ENCODE results near the gene MFF. TPM values are rescaled to one million over a fixed set of nuclear protein-coding genes. Genes with fewer than 3 reads are reported as not detected.

MFF gene
- total RNA-seq, 2 experiments from 2014 or later, result 63.5 to 64.7 TPM

GRCh38 chr2:227313310-227313709 is 11.7 kb upstream of the MFF start:
- Mint-ChIP-seq H3K9me3 (peaks cover 2% of the 10 kb centered on the region), H3K27me3 (peaks cover 4% of the 10 kb centered on the region), H3K4me1 (no peaks in the 10 kb centered on the region), H3K36me3 (no peaks in the 10 kb centered on the region), H3K27ac (no peak overlapping the region), H3K4me3 (no peak overlapping the region)
- DNase-seq (no peak), ATAC-seq (ENCODE audit: low read depth) (no peak)
- POLR2A ChIA-PET, result no interaction called here

GRCh38 chr2:227317834-227318233 is 7.2 kb upstream of the MFF start:
- no peak overlapping the region for H3K27ac Mint-ChIP-seq
- ATAC-seq (ENCODE audit: low read depth) (no peak), DNase-seq (no peak)
- peaks cover 5% of the 10 kb centered on the region for H3K27me3 Mint-ChIP-seq
- peaks cover 3% of the 10 kb centered on the region for H3K36me3 Mint-ChIP-seq
- POLR2A ChIA-PET, result no interaction called here
- H3K4me1 Mint-ChIP-seq, result peaks cover 2% of the 10 kb centered on the region
- H3K4me3 Mint-ChIP-seq, result no peak overlapping the region
- H3K9me3 Mint-ChIP-seq, result peaks cover 8% of the 10 kb centered on the region

- Mint-ChIP-seq H3K36me3 (peaks cover 4% of the 10 kb centered on the region), H3K27ac (no peak overlapping the region), H3K9me3 (peaks cover 9% of the 10 kb centered on the region), H3K4me3 (no peak overlapping the region), H3K27me3 (peaks cover 5% of the 10 kb centered on the region), H3K4me1 (peaks cover 15% of the 10 kb centered on the region)
- ATAC-seq (ENCODE audit: low read depth) (no peak), DNase-seq (no peak)
- POLR2A ChIA-PET, result no interaction called here
These were observed 4.6 kb upstream of the MFF start for GRCh38 chr2:227320305-227321094.

- H3K27me3 Mint-ChIP-seq, result peaks cover 3% of the 10 kb centered on the region
- H3K4me1 Mint-ChIP-seq, result peaks cover 25% of the 10 kb centered on the region
- no peak for DNase-seq
- H3K27ac Mint-ChIP-seq, result no peak overlapping the region
- H3K36me3 Mint-ChIP-seq, result peaks cover 4% of the 10 kb centered on the region
- no peak for ATAC-seq (ENCODE audit: low read depth)
- H3K4me3 Mint-ChIP-seq, result no peak overlapping the region
- H3K9me3 Mint-ChIP-seq, result peaks cover 8% of the 10 kb centered on the region
- POLR2A ChIA-PET, result no interaction called here
These were observed 2.4 kb upstream of the MFF start for GRCh38 chr2:227322530-227323205.

- Mint-ChIP-seq H3K4me3 (peak overlapping the region; percentile 97), H3K4me1 (peaks cover 32% of the 10 kb centered on the region), H3K9me3 (peaks cover 8% of the 10 kb centered on the region), H3K27me3 (peaks cover 3% of the 10 kb centered on the region), H3K36me3 (peaks cover 4% of the 10 kb centered on the region), H3K27ac (no peak overlapping the region)
- POLR2A ChIA-PET, result no interaction called here
- ATAC-seq (ENCODE audit: low read depth) (no peak), DNase-seq (no peak)
These were observed 1.2 kb upstream of the MFF start for GRCh38 chr2:227323818-227324217.

- Mint-ChIP-seq H3K4me1 (peaks cover 32% of the 10 kb centered on the region), H3K4me3 (peak overlapping the region; percentile 97), H3K27me3 (peaks cover 3% of the 10 kb centered on the region), H3K9me3 (peaks cover 8% of the 10 kb centered on the region), H3K27ac (peak overlapping the region; percentile 83), H3K36me3 (peaks cover 4% of the 10 kb centered on the region)
- no peak for DNase-seq
- no peak for ATAC-seq (ENCODE audit: low read depth)
- POLR2A ChIA-PET, result interaction anchor here (1.5 kb wide), 2 partner anchors 137 to 229 kb away, joined by 3 read pairs; no protein-coding TSS in a partner anchor
These were observed 433 bp upstream of the MFF start for GRCh38 chr2:227324642-227324994.

GRCh38 chr2:227325839-227326195 is 766 bp downstream of the MFF start:
- POLR2A ChIA-PET, result interaction anchor here (1.5 kb wide), 2 partner anchors 136 to 228 kb away, joined by 3 read pairs; no protein-coding TSS in a partner anchor
- Mint-ChIP-seq H3K4me1 (peaks cover 32% of the 10 kb centered on the region), H3K36me3 (peaks cover 8% of the 10 kb centered on the region), H3K9me3 (peaks cover 8% of the 10 kb centered on the region), H3K27ac (peak overlapping the region; percentile 96), H3K4me3 (peak overlapping the region; percentile 97), H3K27me3 (peaks cover 3% of the 10 kb centered on the region)
- DNase-seq, result no peak
- no peak for ATAC-seq (ENCODE audit: low read depth)

GRCh38 chr2:227326783-227327182 is 1.7 kb downstream of the MFF start:
- Mint-ChIP-seq H3K27ac (no peak overlapping the region), H3K36me3 (peaks cover 8% of the 10 kb centered on the region), H3K4me3 (no peak overlapping the region), H3K4me1 (peaks cover 32% of the 10 kb centered on the region), H3K27me3 (peaks cover 3% of the 10 kb centered on the region), H3K9me3 (peaks cover 5% of the 10 kb centered on the region)
- ATAC-seq (ENCODE audit: low read depth) (no peak), DNase-seq (no peak)
- POLR2A ChIA-PET, result no interaction called here

GRCh38 chr2:227335713-227336112 is 10.7 kb downstream of the MFF start:
- no peak for DNase-seq
- H3K27me3 Mint-ChIP-seq, result no peaks in the 10 kb centered on the region
- peaks cover 11% of the 10 kb centered on the region for H3K4me1 Mint-ChIP-seq
- H3K36me3 Mint-ChIP-seq, result peaks cover 36% of the 10 kb centered on the region
- ATAC-seq (ENCODE audit: low read depth), result no peak
- POLR2A ChIA-PET, result interaction anchor here (1.4 kb wide), 1 partner anchor 8 kb away, joined by 4 read pairs; no protein-coding TSS in a partner anchor
- no peak overlapping the region for H3K4me3 Mint-ChIP-seq
- no peaks in the 10 kb centered on the region for H3K9me3 Mint-ChIP-seq
- H3K27ac Mint-ChIP-seq, result no peak overlapping the region

GRCh38 chr2:227337442-227337841 is 12.4 kb downstream of the MFF start:
- Mint-ChIP-seq H3K4me1 (peaks cover 11% of the 10 kb centered on the region), H3K4me3 (no peak overlapping the region), H3K36me3 (peaks cover 33% of the 10 kb centered on the region), H3K9me3 (no peaks in the 10 kb centered on the region), H3K27me3 (no peaks in the 10 kb centered on the region), H3K27ac (no peak overlapping the region)
- ATAC-seq (ENCODE audit: low read depth), result no peak
- POLR2A ChIA-PET, result no interaction called here
- no peak for DNase-seq

GRCh38 chr2:227339098-227339599 is 14.1 kb downstream of the MFF start:
- DNase-seq, result no peak
- H3K36me3 Mint-ChIP-seq, result peaks cover 27% of the 10 kb centered on the region
- no peaks in the 10 kb centered on the region for H3K9me3 Mint-ChIP-seq
- no peak overlapping the region for H3K27ac Mint-ChIP-seq
- H3K4me3 Mint-ChIP-seq, result no peak overlapping the region
- POLR2A ChIA-PET, result interaction anchor here (0.7 kb wide), 1 partner anchor 581 kb away, joined by 3 read pairs; no protein-coding TSS in a partner anchor
- H3K27me3 Mint-ChIP-seq, result no peaks in the 10 kb centered on the region
- H3K4me1 Mint-ChIP-seq, result peaks cover 9% of the 10 kb centered on the region
- ATAC-seq (ENCODE audit: low read depth), result no peak

- Mint-ChIP-seq H3K4me3 (no peak overlapping the region), H3K4me1 (peaks cover 6% of the 10 kb centered on the region), H3K27me3 (no peaks in the 10 kb centered on the region), H3K9me3 (no peaks in the 10 kb centered on the region), H3K27ac (no peak overlapping the region), H3K36me3 (peaks cover 19% of the 10 kb centered on the region)
- POLR2A ChIA-PET, result no interaction called here
- ATAC-seq (ENCODE audit: low read depth), result no peak
- DNase-seq, result no peak
These were observed 15.1 kb downstream of the MFF start for GRCh38 chr2:227340106-227340505.

- no peaks in the 10 kb centered on the region for H3K27me3 Mint-ChIP-seq
- DNase-seq, result no peak
- no peak for ATAC-seq (ENCODE audit: low read depth)
- no peak overlapping the region for H3K27ac Mint-ChIP-seq
- H3K4me3 Mint-ChIP-seq, result no peak overlapping the region
- no peaks in the 10 kb centered on the region for H3K9me3 Mint-ChIP-seq
- POLR2A ChIA-PET, result no interaction called here
- H3K36me3 Mint-ChIP-seq, result peaks cover 11% of the 10 kb centered on the region
- H3K4me1 Mint-ChIP-seq, result peaks cover 2% of the 10 kb centered on the region
These were observed 16.5 kb downstream of the MFF start for GRCh38 chr2:227341553-227341952.

GRCh38 chr2:227344231-227344630 is 19.2 kb downstream of the MFF start:
- Mint-ChIP-seq H3K36me3 (peaks cover 14% of the 10 kb centered on the region), H3K4me3 (no peak overlapping the region), H3K27ac (no peak overlapping the region), H3K27me3 (no peaks in the 10 kb centered on the region), H3K4me1 (peaks cover 2% of the 10 kb centered on the region), H3K9me3 (no peaks in the 10 kb centered on the region)
- DNase-seq (no peak), ATAC-seq (ENCODE audit: low read depth) (no peak)
- POLR2A ChIA-PET, result no interaction called here

Data from activated naive CD8-positive, alpha-beta T cell treated with anti-CD3 and anti-CD28 coated beads, Interleukin-2, amount 10 ng/mL, durations not matched to agents 7 days and 5 days (primary cell).